GM12872 (cell line): ENCODE results near the gene SH3PXD2B.

ENCODE experiments used
- CTCF ChIP-seq: IDR thresholded peaks from 3 replicates; pipeline ENCODE4 v1.5.1; 2011; ENCODE audit warnings: low read depth, mild to moderate bottlenecking, low read length, moderate library complexity; ENCODE audit not compliant: insufficient read depth

The SH3PXD2B gene

GRCh38 chr5:172455511-172456061 is 1.3 kb upstream of the SH3PXD2B start:
- TF ChIP-seq CTCF, result no peak

- no peak for TF ChIP-seq CTCF
Observed at GRCh38 chr5:172455087-172455381, 709 bp upstream of the SH3PXD2B start.

GRCh38 chr5:172453986-172454357 is 353 bp downstream of the SH3PXD2B start:
- no peak for TF ChIP-seq CTCF

GRCh38 chr5:172453206-172453985 is 929 bp downstream of the SH3PXD2B start:
- TF ChIP-seq CTCF, result peak; percentile 11; the same call in 1 of the 3 replicates

GRCh38 chr5:172452398-172453205 is 1.7 kb downstream of the SH3PXD2B start:
- TF ChIP-seq CTCF, result no peak

GRCh38 chr5:172451771-172452197 is 2.5 kb downstream of the SH3PXD2B start:
- TF ChIP-seq CTCF, result no peak

GRCh38 chr5:172450861-172451695 is 3.2 kb downstream of the SH3PXD2B start:
- TF ChIP-seq CTCF, result peak; percentile 82
